ENCODE results near the gene DBH. TPM values are rescaled to one million over a fixed set of nuclear protein-coding genes. Genes with fewer than 3 reads are reported as not detected.

The DBH gene
- total RNA-seq, 1 experiment from 2014 or later = not detected

DNA sequence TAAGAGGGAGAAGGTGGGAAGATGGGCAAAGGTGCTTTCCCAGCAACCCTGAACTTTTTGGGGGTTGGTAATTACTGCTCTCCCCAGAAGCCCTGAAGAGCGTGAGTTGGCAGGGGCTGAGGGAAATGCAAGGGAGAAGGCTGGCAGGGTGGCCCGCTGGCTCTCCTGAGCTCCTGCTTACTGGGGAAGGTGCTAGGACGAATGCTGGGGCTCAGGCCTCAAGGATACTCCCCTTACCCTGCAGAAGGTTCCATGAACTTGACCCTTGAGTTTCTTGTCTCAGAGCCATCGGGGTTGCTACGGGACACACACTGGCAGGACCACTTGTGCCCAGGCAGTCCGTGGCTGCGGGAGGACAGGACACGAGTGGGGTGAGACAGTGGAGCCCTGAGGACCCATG, 28.2 kb upstream of the DBH start:
- Histone ChIP-seq H3K9me3 (replicated peaks) (no peaks in the 10 kb centered on the region), H3K27me3 (replicated peaks) (peaks cover 74% of the 10 kb centered on the region), H3K4me3 (no peak overlapping the region), H3K36me3 (no peaks in the 10 kb centered on the region), H3K4me1 (replicated peaks) (no peaks in the 10 kb centered on the region), H3K27ac (no peak overlapping the region)
- DNase-seq (ENCODE audit: low read depth in 1 of 2, low spot score in 2 of 2) = no peak

DNA sequence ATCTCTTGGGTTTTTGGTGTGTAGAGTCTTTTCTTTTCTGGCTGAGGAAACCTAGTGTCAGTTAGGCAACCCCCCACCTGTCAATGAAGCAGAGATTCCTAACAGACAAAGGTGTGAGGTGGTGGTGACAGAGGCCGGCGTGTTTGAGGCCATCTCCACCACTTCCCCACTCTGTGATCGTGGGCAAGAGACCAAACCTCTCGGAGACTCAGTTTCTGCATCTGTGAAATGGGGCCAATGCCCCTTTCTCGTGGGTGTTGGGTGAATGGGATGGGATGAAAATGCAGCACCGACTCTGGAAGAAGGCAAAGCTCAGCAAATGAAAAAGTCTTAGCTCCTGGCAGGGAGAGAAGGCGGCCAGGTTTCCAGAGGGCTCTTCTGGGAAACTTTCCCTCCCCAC, 27.8 kb upstream of the DBH start:
- Histone ChIP-seq H3K4me1 (replicated peaks) (no peaks in the 10 kb centered on the region), H3K9me3 (replicated peaks) (no peaks in the 10 kb centered on the region), H3K27me3 (replicated peaks) (peaks cover 75% of the 10 kb centered on the region), H3K27ac (no peak overlapping the region), H3K4me3 (no peak overlapping the region), H3K36me3 (no peaks in the 10 kb centered on the region)
- DNase-seq (ENCODE audit: low read depth in 1 of 2, low spot score in 2 of 2) = no peak

GRCh38 chr9:133608889-133609288, 27.3 kb upstream of the DBH start:
- Histone ChIP-seq H3K36me3 (no peaks in the 10 kb centered on the region), H3K4me1 (replicated peaks) (no peaks in the 10 kb centered on the region), H3K27ac (no peak overlapping the region), H3K9me3 (replicated peaks) (no peaks in the 10 kb centered on the region), H3K4me3 (no peak overlapping the region), H3K27me3 (replicated peaks) (peaks cover 75% of the 10 kb centered on the region)
- no peak for DNase-seq (ENCODE audit: low read depth in 1 of 2, low spot score in 2 of 2)

DNA sequence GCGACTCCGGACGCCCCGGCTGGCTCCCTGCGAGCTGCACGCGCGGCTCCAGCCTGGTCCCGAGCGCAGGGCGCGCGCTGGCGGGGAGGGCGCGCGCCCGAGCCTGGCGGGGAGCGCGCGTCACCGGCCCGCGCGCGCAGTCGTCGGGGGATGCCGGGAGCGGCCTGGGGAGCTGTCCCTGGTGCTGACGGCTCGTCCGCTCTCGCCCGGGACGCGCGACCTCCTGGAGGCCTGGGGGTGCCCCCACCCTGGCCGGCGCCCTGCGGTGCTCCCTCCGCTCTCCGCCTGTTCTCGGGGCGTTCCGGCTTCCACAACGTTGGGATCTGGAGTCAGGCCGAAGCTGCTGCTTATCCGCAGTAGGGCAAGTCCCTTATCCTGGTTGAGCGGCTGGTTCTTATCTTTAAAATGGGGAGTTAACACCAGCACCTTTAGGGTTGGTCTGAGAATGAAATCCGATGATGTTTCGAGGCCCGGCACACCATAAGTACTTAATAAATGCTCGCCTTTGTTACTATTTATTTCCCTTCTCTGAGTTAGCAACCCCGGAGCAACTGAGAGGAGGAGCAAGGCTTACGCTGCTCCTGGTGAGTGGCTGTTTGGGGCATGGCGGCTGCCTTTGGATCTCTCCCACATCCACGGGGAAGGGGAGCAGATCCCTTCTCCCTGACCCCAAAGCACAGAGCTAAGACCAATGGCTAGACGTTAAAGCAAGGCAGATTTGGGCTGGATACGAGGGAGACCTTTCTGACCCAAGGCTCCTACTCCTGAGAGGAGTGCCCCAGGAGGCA, 26.7 kb upstream of the DBH start, which contains the start of gene FAM163B:
Gene FAM163B (minus strand): TSS at position 79 of the 788 bp plus-strand sequence. CDS start 29,166 bp downstream, outside the sequence.
- no peaks in the 10 kb centered on the region for H3K9me3 ChIP-seq (replicated peaks)
- no peaks in the 10 kb centered on the region for H3K4me1 ChIP-seq (replicated peaks)
- no peak within 1 kb of the TSS for H3K27ac ChIP-seq
- no peak within 1 kb of the TSS for H3K4me3 ChIP-seq
- H3K36me3 ChIP-seq = no peaks in the 10 kb centered on the region
- DNase-seq (ENCODE audit: low read depth in 1 of 2, low spot score in 2 of 2) = no peak
- H3K27me3 ChIP-seq (replicated peaks) = peaks cover 77% of the 10 kb centered on the region

DNA sequence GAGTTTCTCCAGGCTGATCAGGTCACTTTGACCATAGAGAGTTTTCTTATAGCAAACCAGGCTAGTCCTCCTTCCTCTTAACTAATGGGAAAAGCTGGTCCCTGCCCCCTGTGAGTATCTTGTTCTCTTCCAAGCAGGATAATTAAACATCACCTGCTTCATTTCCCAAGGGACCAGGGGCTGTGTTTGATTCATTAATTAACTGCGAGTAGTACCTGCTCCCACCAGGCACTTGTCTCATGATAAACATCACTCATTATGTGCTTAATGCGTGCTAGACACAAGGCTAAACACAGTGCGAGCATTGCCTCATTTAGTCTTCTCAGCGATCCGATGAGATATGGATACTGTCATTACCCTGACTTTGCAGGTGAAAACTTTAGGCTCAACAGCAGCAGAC, 25.3 kb upstream of the DBH start:
- Histone ChIP-seq H3K27me3 (replicated peaks) (peaks cover 79% of the 10 kb centered on the region), H3K27ac (no peak overlapping the region), H3K4me1 (replicated peaks) (no peaks in the 10 kb centered on the region), H3K36me3 (no peaks in the 10 kb centered on the region), H3K9me3 (replicated peaks) (no peaks in the 10 kb centered on the region), H3K4me3 (no peak overlapping the region)
- no peak for DNase-seq (ENCODE audit: low read depth in 1 of 2, low spot score in 2 of 2)

DNA sequence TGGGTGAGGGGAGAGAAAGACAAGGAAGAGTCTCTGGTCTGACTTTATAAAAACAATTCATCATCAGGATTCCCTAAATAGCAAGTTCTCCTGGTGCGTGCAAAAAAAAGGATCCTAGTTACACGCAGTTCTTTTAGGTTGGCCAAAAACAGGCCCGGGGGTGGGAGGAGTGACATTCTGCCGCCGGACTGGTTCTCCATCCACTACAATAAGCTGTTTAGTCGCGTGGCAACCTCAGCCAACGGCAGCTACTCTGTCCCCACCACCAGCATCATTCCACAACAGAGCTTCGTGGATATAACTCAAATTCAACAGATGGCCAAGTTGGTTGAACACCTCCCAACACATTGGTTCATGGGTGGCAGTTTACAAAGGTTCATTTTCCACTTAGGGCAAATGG, 24.1 kb upstream of the DBH start:
- Histone ChIP-seq H3K27ac (no peak overlapping the region), H3K4me3 (no peak overlapping the region), H3K27me3 (replicated peaks) (peaks cover 74% of the 10 kb centered on the region), H3K4me1 (replicated peaks) (no peaks in the 10 kb centered on the region), H3K36me3 (no peaks in the 10 kb centered on the region), H3K9me3 (replicated peaks) (no peaks in the 10 kb centered on the region)
- no peak for DNase-seq (ENCODE audit: low read depth in 1 of 2, low spot score in 2 of 2)

GRCh38 chr9:133612816-133613215, 23.3 kb upstream of the DBH start:
- Histone ChIP-seq H3K4me3 (no peak overlapping the region), H3K27ac (no peak overlapping the region), H3K4me1 (replicated peaks) (no peaks in the 10 kb centered on the region), H3K27me3 (replicated peaks) (peaks cover 68% of the 10 kb centered on the region), H3K36me3 (no peaks in the 10 kb centered on the region), H3K9me3 (replicated peaks) (no peaks in the 10 kb centered on the region)
- DNase-seq (ENCODE audit: low read depth in 1 of 2, low spot score in 2 of 2) = no peak

DNA sequence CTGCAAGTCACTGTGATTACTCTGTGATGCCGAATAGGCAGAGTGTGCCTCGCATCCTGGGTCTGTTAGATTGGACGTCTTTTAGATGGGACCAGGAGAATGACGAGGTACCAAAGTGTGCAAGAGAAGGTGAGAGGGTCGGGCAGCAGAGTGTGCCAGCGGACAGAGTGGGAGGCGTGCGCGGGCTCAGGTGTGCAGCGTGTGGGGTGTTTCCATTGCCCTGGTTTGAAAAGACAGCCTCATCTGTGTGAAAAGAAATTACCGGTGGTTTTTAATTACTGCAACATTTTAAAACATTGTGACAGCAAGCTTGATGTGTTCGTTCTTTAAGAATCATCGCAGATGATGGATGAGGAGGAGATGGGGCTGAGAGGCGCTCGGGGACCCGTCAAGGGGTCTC, 22.7 kb upstream of the DBH start:
- peaks cover 68% of the 10 kb centered on the region for H3K27me3 ChIP-seq (replicated peaks)
- H3K9me3 ChIP-seq (replicated peaks) = no peaks in the 10 kb centered on the region
- no peak overlapping the region for H3K27ac ChIP-seq
- no peaks in the 10 kb centered on the region for H3K36me3 ChIP-seq
- H3K4me3 ChIP-seq = no peak overlapping the region
- H3K4me1 ChIP-seq (replicated peaks) = no peaks in the 10 kb centered on the region
- no peak for DNase-seq (ENCODE audit: low read depth in 1 of 2, low spot score in 2 of 2)

GRCh38 chr9:133614056-133614455, 22.1 kb upstream of the DBH start:
- H3K4me1 ChIP-seq (replicated peaks) = no peaks in the 10 kb centered on the region
- DNase-seq (ENCODE audit: low read depth in 1 of 2, low spot score in 2 of 2) = no peak
- H3K9me3 ChIP-seq (replicated peaks) = no peaks in the 10 kb centered on the region
- H3K36me3 ChIP-seq = no peaks in the 10 kb centered on the region
- no peak overlapping the region for H3K27ac ChIP-seq
- no peak overlapping the region for H3K4me3 ChIP-seq
- H3K27me3 ChIP-seq (replicated peaks) = peaks cover 64% of the 10 kb centered on the region

DNA sequence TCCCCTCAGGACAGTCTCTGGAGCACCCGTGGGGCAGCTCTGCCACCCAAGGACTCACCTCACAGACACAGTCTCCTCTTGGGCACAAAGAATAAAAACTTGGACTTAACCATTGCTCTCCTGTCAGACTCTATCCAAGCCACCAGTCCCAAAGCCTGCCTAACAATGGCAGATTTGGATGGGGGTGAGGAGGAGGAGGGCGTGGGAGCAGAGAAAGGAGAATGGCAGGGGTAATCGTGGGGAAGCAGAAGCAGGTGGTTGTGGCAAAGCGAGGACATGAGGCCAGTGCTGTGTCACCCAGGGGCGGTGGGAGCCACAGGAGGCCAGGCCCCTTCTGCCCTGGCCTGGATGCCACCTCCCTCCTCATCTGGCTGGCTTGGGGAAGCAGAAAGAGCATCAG, 21.5 kb upstream of the DBH start:
- Histone ChIP-seq H3K27ac (no peak overlapping the region), H3K9me3 (replicated peaks) (no peaks in the 10 kb centered on the region), H3K4me3 (no peak overlapping the region), H3K27me3 (replicated peaks) (peaks cover 64% of the 10 kb centered on the region), H3K4me1 (replicated peaks) (no peaks in the 10 kb centered on the region), H3K36me3 (no peaks in the 10 kb centered on the region)
- no peak for DNase-seq (ENCODE audit: low read depth in 1 of 2, low spot score in 2 of 2)

GRCh38 chr9:133615186-133615585, 21.0 kb upstream of the DBH start:
- H3K27me3 ChIP-seq (replicated peaks) = peaks cover 65% of the 10 kb centered on the region
- no peak overlapping the region for H3K27ac ChIP-seq
- no peaks in the 10 kb centered on the region for H3K4me1 ChIP-seq (replicated peaks)
- DNase-seq (ENCODE audit: low read depth in 1 of 2, low spot score in 2 of 2) = no peak
- no peaks in the 10 kb centered on the region for H3K36me3 ChIP-seq
- no peaks in the 10 kb centered on the region for H3K9me3 ChIP-seq (replicated peaks)
- H3K4me3 ChIP-seq = no peak overlapping the region

GRCh38 chr9:133615606-133616188, 20.5 kb upstream of the DBH start:
- H3K4me3 ChIP-seq = no peak overlapping the region
- H3K4me1 ChIP-seq (replicated peaks) = no peaks in the 10 kb centered on the region
- H3K9me3 ChIP-seq (replicated peaks) = no peaks in the 10 kb centered on the region
- no peak overlapping the region for H3K27ac ChIP-seq
- H3K27me3 ChIP-seq (replicated peaks) = peaks cover 63% of the 10 kb centered on the region
- no peaks in the 10 kb centered on the region for H3K36me3 ChIP-seq
- no peak for DNase-seq (ENCODE audit: low read depth in 1 of 2, low spot score in 2 of 2)

GRCh38 chr9:133616643-133617405, 19.3 kb upstream of the DBH start:
- no peak overlapping the region for H3K27ac ChIP-seq
- H3K4me3 ChIP-seq = no peak overlapping the region
- H3K9me3 ChIP-seq (replicated peaks) = no peaks in the 10 kb centered on the region
- peaks cover 60% of the 10 kb centered on the region for H3K27me3 ChIP-seq (replicated peaks)
- no peak for DNase-seq (ENCODE audit: low read depth in 1 of 2, low spot score in 2 of 2)
- H3K4me1 ChIP-seq (replicated peaks) = no peaks in the 10 kb centered on the region
- no peaks in the 10 kb centered on the region for H3K36me3 ChIP-seq

DNA sequence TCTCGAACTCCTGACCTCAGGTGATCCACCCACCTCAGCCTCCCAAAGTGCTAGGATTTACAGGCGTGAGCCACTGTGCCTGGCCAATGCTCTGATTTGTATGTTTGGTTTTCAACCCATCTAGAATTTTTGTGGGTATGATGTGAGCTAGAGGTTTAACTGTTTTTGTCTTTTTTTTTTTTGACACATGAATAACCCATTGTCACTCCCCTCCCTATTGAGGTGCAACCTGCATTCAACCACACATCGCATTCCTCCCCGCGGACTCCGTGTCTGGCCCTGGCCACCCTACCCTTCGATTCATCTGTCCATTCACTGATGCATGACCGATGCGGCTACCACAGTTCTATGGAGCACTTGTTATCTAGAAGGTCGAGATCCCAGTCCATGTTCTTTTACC, 17.4 kb upstream of the DBH start:
- H3K4me1 ChIP-seq (replicated peaks) = no peaks in the 10 kb centered on the region
- H3K9me3 ChIP-seq (replicated peaks) = no peaks in the 10 kb centered on the region
- DNase-seq (ENCODE audit: low read depth in 1 of 2, low spot score in 2 of 2) = no peak
- peaks cover 50% of the 10 kb centered on the region for H3K27me3 ChIP-seq (replicated peaks)
- H3K4me3 ChIP-seq = no peak overlapping the region
- H3K36me3 ChIP-seq = no peaks in the 10 kb centered on the region
- H3K27ac ChIP-seq = no peak overlapping the region
